HepG2 (cell line): ENCODE data around the gene OR5K1. TPM values are rescaled to one million over a fixed set of nuclear protein-coding genes. Genes with fewer than 3 reads are reported as not detected.

Source experiments
- polyA plus RNA-seq, 8 experiments: library from polyadenylated mRNA; depleted of rRNA in 3 of 8; stranded (reverse) in 7 of 8; unstranded in 1 of 8; fragments of >200 nt; fragmentation: Illumina TruSeq in 4 of 8; extraction: Trizol in 4 of 8; gene quantifications; 2 replicates each; pipeline versions ENCODE4 v1.2.1 to v1.2.3, GENCODE V29; 2011 to 2016; ENCODE audit warnings: low read depth in 4 of 8, missing spikeins in 1 of 8, mixed read lengths in 1 of 8; ENCODE audit not compliant: insufficient read depth in 1 of 8
- total RNA-seq, 5 experiments: library from RNA; depleted of rRNA; stranded (reverse); fragments of >200 nt; fragmentation: Illumina TruSeq; extraction: Trizol; gene quantifications; 2 replicates each; pipeline ENCODE4 v1.2.3, GENCODE V29; 2016; ENCODE audit warnings: low read depth in 1 of 5

Gene OR5K1
- total and polyA plus RNA-seq, 2 of the 13 experiments (the other 11 are each of a cell fraction or from before 2014, with no cell fraction given) = not detected

Other genes with a start within 250 kb of the OR5K1 start
- not detected in 2 replicates for gene OR5H6, start 199.0 kb upstream of the OR5K1 start, total RNA-seq (2016; rRNA removed; fragmentation: Illumina TruSeq; extraction: Trizol)
- 0.09 TPM in 1 of 2 replicates, not detected in the other for gene OR5H6, start 199.0 kb upstream of the OR5K1 start, polyA plus RNA-seq (2011; rRNA removed)
- gene OR5H2, start 180.7 kb upstream of the OR5K1 start, total RNA-seq (2016; rRNA removed; fragmentation: Illumina TruSeq; extraction: Trizol) = not detected in 2 replicates
- not detected in 2 replicates for gene OR5H2, start 180.7 kb upstream of the OR5K1 start, polyA plus RNA-seq (2011; rRNA removed)
- not detected in 2 replicates for gene OR5K4, start 109.3 kb upstream of the OR5K1 start, total RNA-seq (2016; rRNA removed; fragmentation: Illumina TruSeq; extraction: Trizol)
- gene OR5K4, start 109.3 kb upstream of the OR5K1 start, polyA plus RNA-seq (2011; rRNA removed) = not detected in 2 replicates
- gene OR5K3, start 72.5 kb upstream of the OR5K1 start, total RNA-seq (2016; rRNA removed; fragmentation: Illumina TruSeq; extraction: Trizol) = not detected in 2 replicates
- gene OR5K3, start 72.5 kb upstream of the OR5K1 start, polyA plus RNA-seq (2011; rRNA removed) = not detected in 2 replicates
- gene OR5K2, start 34.5 kb downstream of the OR5K1 start, total RNA-seq (2016; rRNA removed; fragmentation: Illumina TruSeq; extraction: Trizol) = not detected in 2 replicates
- not detected in 2 replicates for gene OR5K2, start 34.5 kb downstream of the OR5K1 start, polyA plus RNA-seq (2011; rRNA removed)
- 30.3 and 50.8 TPM in 2 replicates for gene CLDND1, start 59.7 kb downstream of the OR5K1 start, total RNA-seq (2016; rRNA removed; fragmentation: Illumina TruSeq; extraction: Trizol)
- 103 and 121 TPM in 2 replicates for gene CLDND1, start 59.7 kb downstream of the OR5K1 start, polyA plus RNA-seq (2011; rRNA removed)
- not detected in 2 replicates for gene GPR15, start 68.8 kb downstream of the OR5K1 start, total RNA-seq (2016; rRNA removed; fragmentation: Illumina TruSeq; extraction: Trizol)
- gene GPR15, start 68.8 kb downstream of the OR5K1 start, polyA plus RNA-seq (2011; rRNA removed) = not detected in 2 replicates
- 35.2 and 37.2 TPM in 2 replicates for gene CPOX, start 130.4 kb downstream of the OR5K1 start, total RNA-seq (2016; rRNA removed; fragmentation: Illumina TruSeq; extraction: Trizol)
- 26.2 and 34.2 TPM in 2 replicates for gene CPOX, start 130.4 kb downstream of the OR5K1 start, polyA plus RNA-seq (2011; rRNA removed)